CD4-positive, alpha-beta memory T cell (primary cell): ENCODE results near the gene STK32B. TPM values are rescaled to one million over a fixed set of nuclear protein-coding genes. Genes with fewer than 3 reads are reported as not detected.

Experiments used
- CTCF ChIA-PET: fragments of 350-600 bp; sonication (Branson Sonifier 250); formaldehyde crosslinking; loops from one replicate; lab custom pipeline; 2021; ENCODE audit warnings: inconsistent platforms; ENCODE audit not compliant: partially characterized antibody; lab: Charles Lee
- POLR2A ChIA-PET: fragments of 350-600 bp; sonication (Branson Sonifier 250); formaldehyde crosslinking; loops from one replicate; lab custom pipeline; 2021; ENCODE audit not compliant: partially characterized antibody; lab: Charles Lee
- DNase-seq, 5 donors: peaks; one replicate each; pipeline versions ENCODE4 v3.0.0 to v3.0.0-alpha.2; 2020 to 2022; ENCODE audit warnings: mixed read lengths in 1 of 5
- H3K27ac ChIP-seq: one replicate; pipeline ENCODE4 v1.7.0; 2013; ENCODE audit warnings: low read depth, low read length
- H3K27me3 ChIP-seq: 2 replicates; pipeline ENCODE4 v1.7.0; 2013; ENCODE audit warnings: mild to moderate bottlenecking, low read length, moderate library complexity; ENCODE audit not compliant: insufficient read depth
- H3K36me3 ChIP-seq: 2 replicates; pipeline ENCODE4 v1.7.0; 2013; ENCODE audit warnings: mild to moderate bottlenecking, low read length, moderate library complexity; ENCODE audit not compliant: insufficient read depth
- H3K4me1 ChIP-seq: 2 replicates; pipeline ENCODE4 v1.7.0; 2013; ENCODE audit warnings: mild to moderate bottlenecking, low read length, moderate library complexity; ENCODE audit not compliant: insufficient read depth
- H3K4me3 ChIP-seq, 2 donors: one replicate each; pipeline ENCODE4 v1.7.0; 2013; ENCODE audit warnings: low read length in 2 of 2, mild to moderate bottlenecking in 1 of 2
- H3K9me3 ChIP-seq, 2 donors: one replicate each; pipeline ENCODE4 v1.7.0; 2013; ENCODE audit warnings: low read length in 2 of 2, control low read depth in 1 of 2; ENCODE audit not compliant: control insufficient read depth in 1 of 2
- H3K27ac Mint-ChIP-seq, 7 donors: one replicate each; pipeline ENCODE4 v1.8.0; 2020 to 2021; ENCODE audit warnings: mixed read lengths in 7 of 7, mild to moderate bottlenecking in 6 of 7, inconsistent platforms in 3 of 7, moderate library complexity in 3 of 7
- H3K27me3 Mint-ChIP-seq, 2 donors: one replicate each; pipeline ENCODE4 v1.8.0; 2020 to 2021; ENCODE audit warnings: mixed read lengths in 2 of 2
- H3K36me3 Mint-ChIP-seq, 2 donors: one replicate each; pipeline ENCODE4 v1.8.0; 2020 to 2021; ENCODE audit warnings: mixed read lengths in 2 of 2, inconsistent platforms in 1 of 2, mild to moderate bottlenecking in 1 of 2
- H3K4me1 Mint-ChIP-seq, 4 donors: one replicate each; pipeline ENCODE4 v1.8.0; 2020 to 2021; ENCODE audit warnings: mixed read lengths in 4 of 4, mild to moderate bottlenecking in 1 of 4
- H3K4me3 Mint-ChIP-seq, 8 donors: one replicate each; pipeline ENCODE4 v1.8.0; 2020 to 2021; ENCODE audit warnings: mixed read lengths in 8 of 8, mild to moderate bottlenecking in 7 of 8, moderate library complexity in 6 of 8, inconsistent platforms in 3 of 8
- H3K9me3 Mint-ChIP-seq, 8 donors: one replicate each; pipeline ENCODE4 v1.8.0; 2020 to 2021; ENCODE audit warnings: mixed read lengths in 8 of 8, mild to moderate bottlenecking in 5 of 8, inconsistent platforms in 3 of 8, moderate library complexity in 1 of 8
- intact Hi-C: fragments of 100-400 bp; cut with micrococcal nuclease; formaldehyde crosslinking; loops from one replicate; pipeline ENCODE4 v1.15.1; 2023
- polyA plus RNA-seq, 2 donors: library from polyadenylated mRNA; unstranded; fragments of 300-500 nt; fragmentation: Illumina TruSeq; gene quantifications; one replicate each; pipeline ENCODE4 v1.2.3, GENCODE V29; 2021
- total RNA-seq, 2 experiments: library from RNA; stranded (reverse); gene quantifications; one replicate each; pipeline ENCODE4 v1.2.3, GENCODE V29; 2021

STK32B gene
- total and polyA plus RNA-seq, 4 experiments from 2014 or later, result not detected

DNA sequence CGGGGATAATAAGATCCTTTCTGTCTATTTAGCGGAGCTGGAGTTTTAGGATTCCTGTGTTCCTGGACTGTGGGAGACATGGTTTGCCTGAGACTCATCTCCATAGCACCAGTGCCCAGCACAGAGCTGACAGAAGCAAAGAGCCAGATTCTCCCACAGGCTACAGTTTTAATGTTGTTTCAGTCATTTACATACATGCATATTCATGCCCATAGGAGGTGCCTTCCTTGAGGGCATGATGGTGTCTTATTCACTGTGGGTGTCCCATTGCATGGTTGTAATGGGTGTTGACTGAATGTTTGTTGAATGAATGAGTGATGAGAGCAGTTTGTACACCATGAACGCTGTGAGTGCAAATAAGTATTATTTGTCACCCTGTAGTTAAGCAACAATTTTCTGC, 396.5 kb downstream of the STK32B start:
- Histone ChIP-seq H3K4me3 (no peak overlapping the region), H3K4me1 (no peaks in the 10 kb centered on the region), H3K9me3 (no peaks in the 10 kb centered on the region), H3K27me3 (no peaks in the 10 kb centered on the region), H3K27ac (no peak overlapping the region), H3K36me3 (no peaks in the 10 kb centered on the region)
- Mint-ChIP-seq H3K36me3 (no peaks in the 10 kb centered on the region), H3K4me3 (no peak overlapping the region), H3K27me3 (peaks cover 0 to 3% of the 10 kb centered on the region in 2 donors), H3K4me1 (no peaks in the 10 kb centered on the region), H3K27ac (no peak overlapping the region), H3K9me3 (peaks cover 0 to 2% (median 0%) of the 10 kb centered on the region in 8 donors)
- no peak for DNase-seq
- ChIA-PET CTCF (no interaction called here), POLR2A (no interaction called here)
- intact Hi-C loops, result no loop called here

- Histone ChIP-seq H3K27ac (no peak overlapping the region), H3K4me3 (no peak overlapping the region), H3K27me3 (no peaks in the 10 kb centered on the region), H3K4me1 (no peaks in the 10 kb centered on the region), H3K9me3 (no peaks in the 10 kb centered on the region), H3K36me3 (no peaks in the 10 kb centered on the region)
- no peak for DNase-seq
- H3K4me3 Mint-ChIP-seq, result no peak overlapping the region
- no peak overlapping the region for H3K27ac Mint-ChIP-seq
- CTCF ChIA-PET, result no interaction called here
- peaks cover 0 to 2% (median 0%) of the 10 kb centered on the region in 8 donors for H3K9me3 Mint-ChIP-seq
- peaks cover 0 to 3% of the 10 kb centered on the region in 2 donors for H3K27me3 Mint-ChIP-seq
- intact Hi-C loops, result no loop called here
- no peaks in the 10 kb centered on the region for H3K36me3 Mint-ChIP-seq
- no peaks in the 10 kb centered on the region for H3K4me1 Mint-ChIP-seq
- POLR2A ChIA-PET, result no interaction called here
Observed at GRCh38 chr4:5448221-5448620, 396.9 kb downstream of the STK32B start.

GRCh38 chr4:5451243-5451642, 400.0 kb downstream of the STK32B start:
- H3K4me1 Mint-ChIP-seq, result no peaks in the 10 kb centered on the region
- POLR2A ChIA-PET, result no interaction called here
- no peak overlapping the region for H3K4me3 Mint-ChIP-seq

DNA sequence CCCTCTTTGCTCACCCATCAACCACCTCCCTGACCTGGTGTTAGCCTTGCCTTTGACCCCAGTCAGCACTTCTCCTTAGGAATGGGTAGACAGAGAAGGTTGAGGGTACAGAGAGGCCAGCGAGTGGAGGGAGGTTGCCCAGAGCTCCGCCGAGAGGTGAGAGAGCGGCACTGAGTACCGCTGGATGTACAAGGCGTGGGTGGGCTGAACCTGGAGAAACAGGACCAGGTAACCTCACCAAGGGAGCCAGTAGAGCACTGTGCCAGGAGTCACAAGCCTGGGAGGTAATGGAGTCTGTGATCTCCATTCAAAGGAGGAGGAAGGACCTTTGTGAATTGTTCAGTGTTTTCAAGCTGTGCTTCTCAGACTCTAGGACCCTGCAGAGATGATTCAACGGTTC, 400.9 kb downstream of the STK32B start:
- no peak for DNase-seq
- no peaks in the 10 kb centered on the region for H3K36me3 ChIP-seq
- Mint-ChIP-seq H3K27ac (no peak overlapping the region), H3K4me1 (no peaks in the 10 kb centered on the region), H3K9me3 (peaks cover 0 to 5% (median 0%) of the 10 kb centered on the region in 8 donors), H3K4me3 (no peak overlapping the region), H3K36me3 (no peaks in the 10 kb centered on the region), H3K27me3 (no peaks in the 10 kb centered on the region)
- intact Hi-C loops, result no loop called here
- H3K4me3 ChIP-seq, result no peak overlapping the region
- no peaks in the 10 kb centered on the region for H3K9me3 ChIP-seq
- ChIA-PET POLR2A (no interaction called here), CTCF (no interaction called here)
- no peaks in the 10 kb centered on the region for H3K27me3 ChIP-seq
- H3K4me1 ChIP-seq, result no peaks in the 10 kb centered on the region
- H3K27ac ChIP-seq, result no peak overlapping the region

More at GRCh38 chr4:5451243-5451642, 400.0 kb downstream of the STK32B start:
- no peak overlapping the region for H3K27ac ChIP-seq
- H3K4me1 ChIP-seq, result no peaks in the 10 kb centered on the region
- H3K4me3 ChIP-seq, result no peak overlapping the region
- CTCF ChIA-PET, result no interaction called here
- H3K9me3 ChIP-seq, result no peaks in the 10 kb centered on the region
- H3K27ac Mint-ChIP-seq, result no peak overlapping the region
- DNase-seq, result no peak
- H3K27me3 Mint-ChIP-seq, result no peaks in the 10 kb centered on the region
- H3K36me3 Mint-ChIP-seq, result no peaks in the 10 kb centered on the region
- intact Hi-C loops, result no loop called here
- no peaks in the 10 kb centered on the region for H3K27me3 ChIP-seq
- peaks cover 0 to 5% (median 0%) of the 10 kb centered on the region in 8 donors for H3K9me3 Mint-ChIP-seq
- H3K36me3 ChIP-seq, result no peaks in the 10 kb centered on the region

DNA sequence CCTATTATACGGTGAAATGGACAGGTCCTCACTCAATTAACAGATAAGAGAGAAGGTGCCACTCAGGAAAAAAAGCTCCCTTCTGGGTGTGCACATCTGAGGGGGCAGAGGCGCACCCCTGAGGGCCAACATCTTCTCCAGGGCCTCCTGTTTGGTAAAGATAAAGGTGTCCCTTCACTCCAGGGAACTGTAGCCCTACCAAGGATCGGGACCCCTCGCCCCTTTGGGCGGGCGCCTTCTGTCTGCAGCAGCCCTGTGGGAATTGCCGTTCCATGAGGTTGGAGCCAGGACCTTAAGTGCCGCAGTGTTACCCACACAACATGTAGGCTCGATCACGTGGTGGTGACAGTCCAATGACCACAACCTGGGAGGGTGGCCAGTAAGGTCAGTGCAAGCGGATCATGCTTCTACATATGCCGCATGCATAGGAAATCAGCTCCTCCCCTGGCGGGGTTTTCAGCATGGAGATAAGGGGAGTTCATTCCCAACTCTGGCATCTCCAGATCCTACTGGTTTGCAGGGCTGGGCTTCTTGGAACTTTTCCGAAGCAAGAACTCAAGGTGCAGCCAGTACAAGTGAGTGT, 403.8 kb downstream of the STK32B start:
- no peak for DNase-seq
- POLR2A ChIA-PET, result no interaction called here
- intact Hi-C loops, result no loop called here

DNA sequence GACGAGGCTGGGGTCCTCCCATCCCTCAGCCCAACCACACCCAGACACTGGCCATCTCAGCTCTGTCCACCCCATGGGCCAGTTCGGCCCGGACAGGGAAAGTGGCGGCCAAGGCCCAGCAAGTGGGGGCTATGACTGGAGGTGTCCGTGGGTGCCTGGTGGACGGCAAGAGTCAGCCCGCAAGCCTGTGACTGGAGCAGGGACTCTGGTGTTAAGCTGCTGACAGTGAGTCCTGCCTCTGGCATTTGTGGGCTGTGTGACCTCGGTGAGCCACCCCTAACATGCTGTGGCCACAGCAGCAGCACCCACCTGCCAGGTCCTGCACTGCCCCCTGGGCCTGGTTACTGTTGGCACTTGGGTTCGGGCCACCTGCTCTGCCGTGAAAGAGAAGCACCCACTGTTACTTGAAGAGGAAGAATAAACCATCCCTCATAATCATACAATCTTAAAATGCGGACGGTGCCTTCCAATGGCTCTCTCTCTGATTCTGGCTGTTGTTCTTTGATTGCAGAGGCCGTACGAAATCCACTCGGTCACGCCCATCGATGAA, 405.1 kb downstream of the STK32B start:
- Histone ChIP-seq H3K36me3 (no peaks in the 10 kb centered on the region), H3K4me1 (no peaks in the 10 kb centered on the region), H3K27me3 (no peaks in the 10 kb centered on the region), H3K4me3 (no peak overlapping the region), H3K9me3 (no peaks in the 10 kb centered on the region), H3K27ac (no peak overlapping the region)
- no peak overlapping the region for H3K4me3 Mint-ChIP-seq
- CTCF ChIA-PET, result no interaction called here
- no peaks in the 10 kb centered on the region for H3K27me3 Mint-ChIP-seq
- H3K4me1 Mint-ChIP-seq, result no peaks in the 10 kb centered on the region
- no peaks in the 10 kb centered on the region for H3K36me3 Mint-ChIP-seq
- POLR2A ChIA-PET, result no interaction called here
- DNase-seq, result no peak
- H3K9me3 Mint-ChIP-seq, result peaks cover 0 to 5% (median 0%) of the 10 kb centered on the region in 8 donors
- H3K27ac Mint-ChIP-seq, result peak overlapping the region in 1 of 7 donors; percentile 79
- intact Hi-C loops, result no loop called here

More for the DNA sequence above, 403.8 kb downstream of the STK32B start:
- CTCF ChIA-PET, result no interaction called here
- Mint-ChIP-seq H3K27ac (no peak overlapping the region), H3K4me3 (no peak overlapping the region), H3K4me1 (no peaks in the 10 kb centered on the region), H3K27me3 (no peaks in the 10 kb centered on the region), H3K9me3 (peaks cover 0 to 5% (median 0%) of the 10 kb centered on the region in 8 donors), H3K36me3 (no peaks in the 10 kb centered on the region)
- Histone ChIP-seq H3K36me3 (no peaks in the 10 kb centered on the region), H3K4me3 (no peak overlapping the region), H3K4me1 (no peaks in the 10 kb centered on the region), H3K27me3 (no peaks in the 10 kb centered on the region), H3K9me3 (no peaks in the 10 kb centered on the region), H3K27ac (no peak overlapping the region)

- Mint-ChIP-seq H3K4me1 (no peaks in the 10 kb centered on the region), H3K4me3 (no peak overlapping the region), H3K36me3 (no peaks in the 10 kb centered on the region), H3K27ac (no peak overlapping the region), H3K9me3 (peaks cover 0 to 5% (median 0%) of the 10 kb centered on the region in 8 donors), H3K27me3 (no peaks in the 10 kb centered on the region)
- Histone ChIP-seq H3K27ac (no peak overlapping the region), H3K27me3 (no peaks in the 10 kb centered on the region), H3K4me3 (no peak overlapping the region), H3K36me3 (no peaks in the 10 kb centered on the region), H3K4me1 (no peaks in the 10 kb centered on the region), H3K9me3 (no peaks in the 10 kb centered on the region)
- DNase-seq, result no peak
- CTCF ChIA-PET, result no interaction called here
- intact Hi-C loops, result no loop called here
- POLR2A ChIA-PET, result no interaction called here
Observed at GRCh38 chr4:5458676-5459075, 407.4 kb downstream of the STK32B start.
